Hepatocyte (in vitro differentiated cells): Measurements from ENCODE around the gene FGD4. TPM values are rescaled to one million over a fixed set of nuclear protein-coding genes. Genes with fewer than 3 reads are reported as not detected.

Experiments used
- DNase-seq: peaks from one replicate; pipeline ENCODE4 v3.0.0-alpha.2; 2016; ENCODE audit warnings: low spot score
- H2AFZ ChIP-seq: fragments of 200-600 bp; sonication (generic); 2 replicates; pipeline ENCODE4 v1.6.0; 2016; ENCODE audit warnings: antibody characterized with exemption, mild to moderate bottlenecking
- H3K27ac ChIP-seq: fragments of 200-600 bp; sonication (generic); 2 replicates; pipeline ENCODE4 v1.5.1; 2016; ENCODE audit warnings: mild to moderate bottlenecking
- H3K27me3 ChIP-seq: fragments of 200-600 bp; sonication (generic); 2 replicates; pipeline ENCODE4 v1.6.1; 2016
- H3K36me3 ChIP-seq: fragments of 200-600 bp; sonication (generic); replicated peaks from 2 replicates; pipeline ENCODE4 v1.5.1; 2016; ENCODE audit warnings: low read depth; ENCODE audit not compliant: insufficient read depth
- H3K4me1 ChIP-seq: fragments of 200-600 bp; sonication (generic); 2 replicates; pipeline ENCODE4 v1.5.1; 2016; ENCODE audit warnings: mild to moderate bottlenecking, moderate library complexity; ENCODE audit not compliant: insufficient read depth
- H3K4me2 ChIP-seq: fragments of 200-600 bp; sonication (generic); 2 replicates; pipeline ENCODE4 v1.6.0; 2016
- H3K4me3 ChIP-seq: fragments of 200-600 bp; sonication (generic); 2 replicates; pipeline ENCODE4 v1.5.1; 2016; ENCODE audit warnings: mild to moderate bottlenecking
- H3K79me2 ChIP-seq: fragments of 200-600 bp; sonication (generic); 2 replicates; pipeline ENCODE4 v1.6.0; 2017; ENCODE audit warnings: mild to moderate bottlenecking
- H3K9me2 ChIP-seq: fragments of 200-600 bp; sonication (generic); replicated peaks from 2 replicates; pipeline ENCODE4 v1.6.0; 2017; ENCODE audit warnings: mild to moderate bottlenecking; ENCODE audit not compliant: insufficient read depth
- H3K9me3 ChIP-seq: fragments of 200-600 bp; sonication (generic); 2 replicates; pipeline ENCODE4 v1.5.1; 2016; ENCODE audit warnings: low read depth, mild to moderate bottlenecking
- H4K20me1 ChIP-seq: fragments of 200-600 bp; sonication (generic); 2 replicates; pipeline ENCODE4 v1.6.0; 2016; ENCODE audit warnings: mild to moderate bottlenecking; ENCODE audit not compliant: insufficient read depth, poor library complexity, severe bottlenecking
- EZH2 ChIP-seq: fragments of 200-600 bp; sonication (generic); IDR thresholded peaks from 2 replicates; pipeline ENCODE4 v1.6.1; 2016; ENCODE audit warnings: antibody characterized with exemption, mild to moderate bottlenecking, borderline replicate concordance
- EZH2phosphoT487 ChIP-seq: fragments of 200-600 bp; sonication (generic); IDR thresholded peaks from one replicate; pipeline ENCODE4 v1.6.1; 2018; ENCODE audit warnings: antibody characterized with exemption, mild to moderate bottlenecking, low read depth, moderate library complexity; ENCODE audit not compliant: unreplicated experiment, severe bottlenecking
- WGBS: methylation state at CpG from one replicate; pipeline ENCODE4 v1.1.6; 2016; ENCODE audit warnings: low lambda C conversion rate; ENCODE audit errors: missing lambda C conversion rate; 5-methylcytosine and 5-hydroxymethylcytosine counted together
- polyA plus RNA-seq: library from polyadenylated mRNA; unstranded; fragments of >200 nt; fragmentation: Nextera tagmentation; extraction: Ambion mirVana; gene quantifications from 2 replicates; pipeline ENCODE4 v1.2.1, GENCODE V29; 2016
- total RNA-seq: library from RNA; depleted of rRNA; stranded (reverse); fragments of >200 nt; gene quantifications from 2 replicates; pipeline ENCODE4 v1.2.3, GENCODE V29; 2014
- TF ChIP-seq, protein P1 (sequence below): fragments of 200-600 bp; sonication (generic); IDR thresholded peaks from 2 replicates; pipeline ENCODE4 v1.5.1; 2016; ENCODE audit warnings: antibody characterized with exemption, mild to moderate bottlenecking; ENCODE audit not compliant: poor library complexity

FGD4 gene
- total and polyA plus RNA-seq, 2 experiments from 2014 or later: 15.2 to 41.5 TPM

DNA sequence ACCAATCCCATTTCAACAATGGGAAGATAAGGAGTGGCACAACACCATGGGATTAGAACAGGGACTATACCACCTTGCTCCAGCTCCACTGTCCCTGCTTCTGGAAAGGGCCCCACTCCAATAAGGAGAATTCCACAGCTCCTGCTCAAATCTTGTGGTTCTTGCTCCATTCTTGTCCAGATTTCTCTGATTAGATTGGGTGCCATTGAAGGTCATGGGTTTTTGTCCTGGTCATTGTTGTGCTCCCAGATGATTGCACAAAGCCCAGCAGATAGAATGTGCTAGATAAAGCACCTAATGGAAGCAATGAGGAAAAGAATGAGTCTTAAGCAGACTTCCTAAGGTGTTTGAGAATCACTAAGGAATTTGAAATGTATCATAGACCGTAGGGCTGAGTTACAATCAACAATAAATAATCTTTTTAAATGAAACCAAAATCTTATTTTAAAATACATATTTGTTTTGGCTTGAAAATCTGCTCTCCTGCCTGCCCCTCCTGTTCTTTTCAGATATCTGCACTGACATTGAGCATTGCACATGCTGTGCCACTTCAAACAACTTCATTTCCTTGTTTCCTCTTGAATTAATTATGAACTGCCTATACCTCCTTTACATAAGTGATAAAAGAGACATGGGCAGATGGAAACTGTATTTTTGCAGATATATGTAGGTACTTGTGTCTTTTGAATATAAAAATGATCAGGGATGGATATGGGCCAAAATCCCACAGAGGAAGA, 115.9 kb downstream of the FGD4 start:
- Histone ChIP-seq H3K4me1 (no peaks in the 10 kb centered on the region), H2AFZ (no peak overlapping the region), H4K20me1 (no peaks in the 10 kb centered on the region), H3K9me2 (no peaks in the 10 kb centered on the region), H3K4me3 (no peak overlapping the region), H3K36me3 (no peaks in the 10 kb centered on the region), H3K9me3 (no peaks in the 10 kb centered on the region), H3K27ac (no peak overlapping the region), H3K4me2 (no peak overlapping the region), H3K79me2 (peaks cover 99% of the 10 kb centered on the region), H3K27me3 (no peaks in the 10 kb centered on the region)
- no peak for DNase-seq
- 73% methylated on average over 1 of the region's 1 CpG for WGBS
- TF ChIP-seq, protein P1, sequence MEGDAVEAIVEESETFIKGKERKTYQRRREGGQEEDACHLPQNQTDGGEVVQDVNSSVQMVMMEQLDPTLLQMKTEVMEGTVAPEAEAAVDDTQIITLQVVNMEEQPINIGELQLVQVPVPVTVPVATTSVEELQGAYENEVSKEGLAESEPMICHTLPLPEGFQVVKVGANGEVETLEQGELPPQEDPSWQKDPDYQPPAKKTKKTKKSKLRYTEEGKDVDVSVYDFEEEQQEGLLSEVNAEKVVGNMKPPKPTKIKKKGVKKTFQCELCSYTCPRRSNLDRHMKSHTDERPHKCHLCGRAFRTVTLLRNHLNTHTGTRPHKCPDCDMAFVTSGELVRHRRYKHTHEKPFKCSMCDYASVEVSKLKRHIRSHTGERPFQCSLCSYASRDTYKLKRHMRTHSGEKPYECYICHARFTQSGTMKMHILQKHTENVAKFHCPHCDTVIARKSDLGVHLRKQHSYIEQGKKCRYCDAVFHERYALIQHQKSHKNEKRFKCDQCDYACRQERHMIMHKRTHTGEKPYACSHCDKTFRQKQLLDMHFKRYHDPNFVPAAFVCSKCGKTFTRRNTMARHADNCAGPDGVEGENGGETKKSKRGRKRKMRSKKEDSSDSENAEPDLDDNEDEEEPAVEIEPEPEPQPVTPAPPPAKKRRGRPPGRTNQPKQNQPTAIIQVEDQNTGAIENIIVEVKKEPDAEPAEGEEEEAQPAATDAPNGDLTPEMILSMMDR: no peak
- TF ChIP-seq EZH2phosphoT487 (no peak), EZH2 (no peak)

DNA sequence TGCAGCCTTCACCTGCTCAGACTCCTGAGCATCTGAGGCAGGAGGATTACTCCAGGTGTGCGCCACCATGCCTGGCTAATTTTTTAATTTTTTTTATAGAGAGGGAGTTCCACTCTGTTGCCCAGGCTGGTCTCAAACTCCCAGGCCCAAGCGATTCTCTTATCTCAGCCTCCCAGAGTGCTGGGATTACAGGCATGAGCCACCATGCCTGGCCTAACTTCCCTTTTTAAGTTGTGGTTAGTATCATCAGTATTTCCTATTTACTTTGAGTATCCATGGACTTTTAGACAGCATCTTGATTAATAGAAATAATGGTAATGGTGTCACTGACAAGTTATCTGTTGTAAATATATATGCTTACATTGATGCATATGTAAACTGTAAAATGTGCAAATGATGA, 116.9 kb downstream of the FGD4 start:
- Histone ChIP-seq H3K27ac (no peak overlapping the region), H3K36me3 (no peaks in the 10 kb centered on the region), H2AFZ (no peak overlapping the region), H3K9me2 (no peaks in the 10 kb centered on the region), H3K9me3 (no peaks in the 10 kb centered on the region), H4K20me1 (no peaks in the 10 kb centered on the region), H3K27me3 (no peaks in the 10 kb centered on the region), H3K4me1 (no peaks in the 10 kb centered on the region), H3K4me3 (no peak overlapping the region), H3K4me2 (no peak overlapping the region), H3K79me2 (peaks cover 99% of the 10 kb centered on the region)
- 58% methylated on average over 2 of the region's 2 CpGs for WGBS
- TF ChIP-seq EZH2phosphoT487 (no peak), EZH2 (no peak)
- TF ChIP-seq, protein P1: no peak
- DNase-seq: no peak

DNA sequence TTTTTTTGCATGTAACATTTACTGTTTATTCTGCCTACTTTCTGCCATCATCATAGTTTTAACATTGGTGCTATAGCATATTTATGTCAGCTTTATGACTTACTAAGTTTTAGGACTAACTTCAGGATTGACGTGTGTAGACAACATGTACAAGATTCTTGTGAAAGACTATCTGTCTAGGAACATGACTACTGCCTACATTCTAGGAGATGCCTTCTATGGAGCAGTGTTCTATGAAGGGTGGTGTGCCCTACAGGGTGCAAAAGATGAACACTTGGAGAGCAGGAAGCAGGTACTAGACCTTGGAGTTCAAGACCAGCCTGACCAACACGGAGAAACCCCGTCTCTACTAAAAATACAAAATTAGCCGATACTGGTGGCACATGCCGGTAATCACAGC, 118.6 kb downstream of the FGD4 start:
- H3K4me3 ChIP-seq: no peak overlapping the region
- no peak for TF ChIP-seq EZH2phosphoT487
- TF ChIP-seq, protein P1: no peak
- no peak for TF ChIP-seq EZH2
- no peaks in the 10 kb centered on the region for H3K27me3 ChIP-seq
- no peaks in the 10 kb centered on the region for H4K20me1 ChIP-seq
- H3K9me2 ChIP-seq: no peaks in the 10 kb centered on the region
- H3K36me3 ChIP-seq: no peaks in the 10 kb centered on the region
- H3K4me2 ChIP-seq: no peak overlapping the region
- H3K9me3 ChIP-seq: no peaks in the 10 kb centered on the region
- DNase-seq: no peak
- peaks cover 100% of the 10 kb centered on the region for H3K79me2 ChIP-seq
- H3K27ac ChIP-seq: no peak overlapping the region
- H3K4me1 ChIP-seq: no peaks in the 10 kb centered on the region
- H2AFZ ChIP-seq: no peak overlapping the region
- 98% methylated on average over 5 of the region's 5 CpGs for WGBS
